Hindlimb muscle (tissue), 1 donor: ENCODE data around the gene MSS51. TPM values are rescaled to one million over a fixed set of nuclear protein-coding genes. Genes with fewer than 3 reads are reported as not detected.

Source experiments
- DNase-seq: peaks from one replicate; pipeline ENCODE4 v3.0.0-alpha.2; 2013
- polyA plus RNA-seq: library from polyadenylated mRNA; unstranded; fragments of 120-200 nt; gene quantifications from one replicate; pipeline ENCODE4 v1.2.1, GENCODE V29; 2013; ENCODE audit not compliant: insufficient read length

Gene MSS51
- 47.4 TPM for polyA plus RNA-seq

DNA sequence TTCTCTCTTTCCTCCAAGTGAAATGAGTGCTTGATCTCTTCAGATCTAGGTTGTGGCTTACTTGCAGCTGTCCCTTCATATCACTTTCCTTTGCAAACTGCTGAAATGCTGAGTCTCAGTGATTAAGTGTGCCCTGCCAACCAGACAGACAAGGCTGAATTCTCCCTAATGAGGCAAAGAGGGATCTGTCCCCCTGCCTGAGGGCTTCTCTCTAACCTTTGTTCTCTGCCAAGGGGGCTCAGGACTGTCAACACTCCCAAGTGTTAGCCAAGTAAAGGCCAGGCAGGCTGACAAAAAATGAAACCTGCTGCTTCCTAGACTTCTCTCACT is at the start of gene MSS51:
TSS of gene MSS51 (minus strand) at position 24 of the 330 bp plus-strand sequence. CDS start 5,277 bp downstream, outside the sequence.
- no peak for DNase-seq

DNA sequence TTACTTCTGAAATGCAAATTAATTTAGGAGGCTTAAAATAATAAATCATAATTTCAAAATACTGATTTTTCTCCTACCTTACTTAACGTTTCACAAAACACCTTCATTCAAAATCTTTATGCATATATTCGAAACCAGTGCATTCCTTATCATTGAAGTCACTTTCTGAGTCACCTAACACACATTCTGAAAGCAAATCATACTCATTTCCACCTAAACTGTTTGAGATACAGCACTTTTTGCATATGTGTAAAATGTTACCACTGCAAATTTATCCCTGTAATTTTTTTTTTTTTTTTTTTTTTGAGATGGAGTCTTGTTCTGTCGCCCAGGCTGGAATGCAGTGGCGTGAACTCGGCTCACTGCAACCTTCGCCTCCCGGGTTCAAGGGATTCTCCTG is 46.8 kb upstream of the MSS51 start:
- no peak for DNase-seq

DNA sequence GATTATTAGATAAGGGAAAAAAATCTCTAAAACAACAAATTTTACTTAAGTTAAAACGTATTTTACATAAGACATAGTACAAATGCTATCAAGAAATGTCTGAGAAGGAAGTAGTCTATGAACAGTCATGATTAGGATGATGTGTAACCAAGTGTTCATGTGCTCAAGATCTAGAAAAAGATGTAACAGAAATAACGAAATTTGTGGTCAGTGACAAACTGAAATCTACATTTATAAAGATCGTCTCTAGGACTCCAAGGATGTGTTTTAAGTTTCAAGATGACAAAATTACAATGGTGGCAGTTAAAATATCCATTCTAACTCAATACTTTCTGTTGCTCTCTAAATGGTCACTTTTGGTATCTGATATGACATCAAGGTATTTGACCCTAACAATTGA is 45.3 kb upstream of the MSS51 start:
- no peak for DNase-seq

DNA sequence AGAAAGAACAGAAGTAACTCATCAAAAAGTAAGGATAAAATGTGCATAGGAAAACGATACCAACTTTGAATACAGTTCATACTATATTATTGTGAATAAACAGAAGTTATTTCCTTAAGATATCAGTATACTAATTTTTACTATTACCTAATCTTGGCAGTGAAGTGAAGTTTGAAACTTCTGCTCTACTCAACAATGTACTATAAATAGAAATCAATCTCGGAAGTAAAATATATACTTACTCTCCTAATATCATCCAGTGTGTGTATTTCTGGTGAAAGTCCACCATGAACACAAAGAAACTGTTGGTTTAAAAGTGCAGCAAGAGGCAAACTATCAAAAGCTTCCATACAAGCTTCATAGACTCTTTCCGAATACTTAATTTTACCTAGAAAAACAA is 37.9 kb upstream of the MSS51 start:
- no peak for DNase-seq

DNA sequence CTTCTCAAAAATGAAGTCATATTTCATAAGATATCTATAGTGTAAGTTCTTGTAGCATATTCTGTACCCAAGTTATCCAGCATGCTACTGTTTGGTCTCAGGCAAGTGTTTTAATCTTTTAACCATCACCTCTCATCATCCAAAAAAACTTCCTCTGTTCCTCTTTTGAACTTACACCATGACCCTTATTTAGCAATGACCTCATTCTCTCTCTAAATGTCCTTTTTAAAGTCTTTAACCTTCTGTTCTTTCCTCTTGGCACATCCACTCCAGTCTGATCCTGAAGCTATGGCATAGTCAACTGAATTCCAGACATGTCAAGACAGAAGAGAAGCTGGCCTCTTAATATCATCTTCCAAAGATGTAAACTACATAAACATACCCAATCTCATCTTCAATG is 36.2 kb upstream of the MSS51 start:
- DNase-seq, result no peak

DNA sequence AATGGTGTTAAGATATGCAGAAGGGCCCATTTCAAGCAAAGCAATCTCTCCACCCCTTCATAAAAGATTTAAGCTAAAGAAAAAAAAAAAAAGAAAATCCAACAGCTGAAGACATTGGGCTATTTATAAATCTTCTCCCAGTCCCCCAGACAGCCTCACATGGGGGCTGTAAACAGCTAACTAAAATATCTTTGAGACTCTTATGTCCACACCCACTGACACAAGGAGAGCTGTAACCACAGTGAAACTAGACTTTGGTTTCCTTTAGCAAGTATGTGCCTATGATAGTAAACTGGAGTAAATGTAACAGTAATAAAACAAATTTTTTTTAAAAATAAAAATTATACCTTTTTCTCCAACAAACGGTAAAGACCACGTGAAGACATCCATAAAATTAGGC is 33.8 kb upstream of the MSS51 start:
- no peak for DNase-seq

DNA sequence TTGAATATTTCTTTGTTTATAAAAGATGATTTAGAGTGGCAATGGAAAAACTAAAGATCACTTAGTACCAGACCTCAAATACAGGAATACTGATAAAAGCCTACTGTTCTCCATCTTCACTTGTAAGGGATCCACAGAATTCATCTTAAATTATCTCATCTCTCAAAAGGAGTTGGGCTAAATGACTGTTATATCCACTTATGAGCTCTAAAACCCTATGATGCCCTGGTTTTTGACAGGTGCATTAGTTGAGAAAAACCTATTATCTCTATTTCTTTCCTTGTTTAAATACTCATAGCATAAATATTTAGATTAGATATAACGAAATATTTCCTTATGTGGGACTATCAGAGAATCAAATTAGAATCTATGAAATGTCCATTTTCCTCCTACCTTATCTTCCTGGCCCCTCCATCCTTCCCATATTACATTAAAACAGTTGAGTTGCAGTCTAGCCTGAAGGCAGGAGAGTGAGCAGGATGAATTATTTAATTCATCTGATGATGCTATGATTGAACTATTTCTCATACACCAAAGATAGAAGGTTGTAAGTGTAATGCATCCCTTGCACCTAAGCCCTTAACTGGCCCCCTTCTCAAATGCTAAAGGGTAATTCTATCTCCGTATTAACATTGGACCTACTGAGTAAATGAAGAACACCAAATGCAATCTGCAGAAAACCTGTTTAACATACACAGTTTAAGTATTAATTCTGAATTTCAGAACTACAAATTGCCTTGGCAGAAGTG is 32.8 kb upstream of the MSS51 start:
- DNase-seq, result no peak

DNA sequence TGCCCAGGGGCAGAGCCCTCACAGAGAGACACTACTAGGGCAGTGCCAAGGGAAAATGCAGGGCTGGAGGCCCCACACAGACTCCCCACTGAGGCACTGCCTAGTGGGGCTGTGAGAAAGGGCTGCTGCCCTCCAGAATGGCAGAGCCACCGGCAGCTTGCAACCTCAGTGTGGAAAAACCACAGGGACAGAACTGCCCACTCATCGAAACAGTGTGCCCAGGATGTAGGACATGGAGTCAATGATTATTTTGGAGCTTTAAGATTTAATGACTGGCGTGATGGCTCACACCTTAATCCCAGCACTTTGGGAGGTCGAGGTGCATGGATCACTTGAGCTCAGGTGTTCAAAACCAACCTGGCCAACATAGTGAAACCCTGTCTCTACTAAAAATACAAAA is 27.5 kb upstream of the MSS51 start:
- no peak for DNase-seq

DNA sequence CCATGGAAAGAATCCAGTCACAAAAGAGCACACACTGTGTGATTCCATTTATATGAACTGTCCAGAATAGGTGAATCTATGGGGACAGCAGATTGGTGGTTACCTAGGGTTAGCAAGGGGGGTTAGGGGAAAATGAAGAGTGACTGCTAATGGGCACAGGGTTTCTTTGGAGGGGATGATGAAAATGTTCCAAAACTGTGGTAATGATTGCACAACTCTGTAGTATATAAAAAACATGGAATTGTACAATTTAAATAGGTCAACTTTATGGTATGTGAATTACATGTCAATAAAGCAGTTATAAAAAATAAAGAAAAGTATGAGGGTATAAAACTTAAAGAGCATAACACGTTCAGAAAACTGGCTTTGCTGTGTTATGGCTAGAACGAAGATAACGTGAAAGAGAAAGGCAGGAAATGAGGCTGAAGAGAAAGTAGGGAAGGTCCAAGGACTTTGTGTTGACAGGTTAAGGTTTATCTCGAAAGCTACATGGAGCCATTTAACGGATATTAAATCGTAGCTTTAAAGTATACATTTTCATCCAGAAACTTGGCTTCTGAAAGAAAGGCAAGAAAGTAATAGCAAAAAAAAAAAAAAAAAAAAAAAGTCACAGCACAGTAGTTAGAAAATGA is 26.4 kb upstream of the MSS51 start:
- DNase-seq, result no peak

DNA sequence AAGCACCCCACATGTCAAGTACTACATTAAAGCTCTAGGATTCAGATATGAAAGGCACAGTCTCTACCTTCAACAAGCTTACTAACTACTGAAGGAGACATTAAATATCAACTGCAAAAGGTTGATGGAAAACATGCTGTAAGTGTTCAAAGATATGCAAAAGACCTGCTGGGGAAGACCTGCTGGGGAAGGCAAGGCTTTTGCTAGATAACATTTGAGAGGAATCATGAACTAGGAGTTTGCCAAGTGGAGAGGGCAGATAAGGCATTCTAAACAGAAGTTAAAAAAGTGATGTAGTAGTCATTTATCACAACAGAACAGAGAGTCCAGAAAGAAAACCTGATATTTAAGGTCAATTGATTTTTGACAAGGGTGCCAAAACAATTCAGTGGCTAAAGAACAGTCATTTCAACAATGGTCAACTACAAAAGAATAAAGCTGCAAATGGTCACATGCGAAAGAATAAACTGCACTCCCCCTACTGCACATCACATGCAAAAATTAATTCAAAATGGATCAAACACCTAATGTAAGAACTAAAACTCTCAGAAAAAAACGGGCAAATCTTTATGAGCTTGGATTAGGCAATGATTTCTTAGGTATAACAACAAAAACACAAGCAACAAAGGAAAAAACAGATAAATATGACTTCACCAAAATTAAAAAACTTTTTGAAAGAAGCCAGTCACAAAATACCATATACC is 23.0 kb upstream of the MSS51 start:
- no peak for DNase-seq

DNA sequence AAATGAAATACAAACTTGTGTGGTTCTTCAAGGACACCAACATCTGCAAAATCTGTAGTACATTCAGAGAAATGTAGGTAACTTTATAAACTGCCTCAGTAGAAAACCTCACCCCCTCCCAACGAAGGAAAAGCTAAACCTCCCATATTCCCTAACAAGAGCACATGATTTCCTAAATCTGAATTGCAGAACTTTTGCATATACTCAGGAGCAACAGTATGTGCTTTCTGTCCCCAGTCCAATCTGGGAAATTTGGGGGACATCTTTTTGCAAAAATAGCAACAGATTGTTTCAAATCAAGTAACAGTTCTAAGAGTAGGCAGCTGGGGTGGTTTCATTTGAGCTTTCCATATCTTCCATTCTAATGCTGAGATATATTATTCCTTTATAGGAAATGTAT is 15.8 kb upstream of the MSS51 start:
- DNase-seq, result no peak

DNA sequence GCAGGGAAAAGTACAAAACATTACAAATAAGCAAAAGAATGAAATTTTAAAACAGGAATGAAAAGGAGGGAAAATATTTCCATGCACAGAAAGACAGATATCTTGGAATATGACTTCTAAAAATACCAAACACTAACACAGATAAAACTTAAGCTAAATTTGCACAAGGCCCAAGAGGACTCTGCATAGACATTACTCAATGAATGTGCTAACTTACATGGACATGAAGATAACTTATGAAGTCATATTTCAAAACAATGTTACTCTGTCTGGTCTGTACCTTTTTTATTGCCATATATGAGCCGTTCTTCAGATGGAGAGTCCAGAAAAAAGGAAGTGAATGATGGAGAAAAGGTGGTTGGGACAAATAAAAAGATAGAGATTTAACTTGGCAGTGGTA is 15.0 kb upstream of the MSS51 start:
- no peak for DNase-seq

DNA sequence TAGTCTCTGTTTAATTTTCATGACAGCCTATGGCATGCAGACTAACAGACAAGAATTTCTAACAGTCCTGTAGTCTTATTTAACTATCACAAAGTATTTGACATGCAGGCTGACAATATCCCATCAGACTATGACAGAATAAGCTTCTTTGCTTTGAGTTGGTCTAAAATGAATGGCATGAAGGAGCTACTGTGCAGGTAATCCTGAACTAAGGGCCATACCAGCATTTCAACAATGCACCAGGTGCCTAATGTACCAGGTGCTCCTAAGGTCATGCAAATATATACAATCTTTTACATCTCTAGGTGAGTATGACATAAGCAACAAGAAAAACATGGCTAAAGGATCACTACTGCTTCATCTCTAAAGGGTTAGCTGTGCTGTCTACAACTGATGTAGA is 13.6 kb upstream of the MSS51 start:
- DNase-seq, result no peak

DNA sequence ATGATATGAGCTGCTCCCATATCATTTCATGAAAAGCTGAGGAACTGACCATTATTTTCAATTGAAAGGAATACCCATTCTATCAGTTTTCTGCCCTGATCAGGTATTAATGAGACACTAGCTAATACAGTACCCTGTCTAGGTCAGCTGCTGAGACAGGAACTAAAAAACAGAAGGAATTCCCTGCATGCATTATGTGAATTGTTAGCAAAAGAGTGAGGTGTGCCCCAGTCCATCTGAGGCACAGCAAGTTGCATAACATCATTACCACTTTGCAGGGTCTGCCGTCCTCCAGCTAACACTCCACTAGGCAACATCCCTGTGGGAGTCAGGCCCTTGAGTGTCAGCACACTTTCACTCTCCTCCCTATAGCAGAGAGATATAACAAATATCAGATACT is 11.1 kb upstream of the MSS51 start:
- no peak for DNase-seq

DNA sequence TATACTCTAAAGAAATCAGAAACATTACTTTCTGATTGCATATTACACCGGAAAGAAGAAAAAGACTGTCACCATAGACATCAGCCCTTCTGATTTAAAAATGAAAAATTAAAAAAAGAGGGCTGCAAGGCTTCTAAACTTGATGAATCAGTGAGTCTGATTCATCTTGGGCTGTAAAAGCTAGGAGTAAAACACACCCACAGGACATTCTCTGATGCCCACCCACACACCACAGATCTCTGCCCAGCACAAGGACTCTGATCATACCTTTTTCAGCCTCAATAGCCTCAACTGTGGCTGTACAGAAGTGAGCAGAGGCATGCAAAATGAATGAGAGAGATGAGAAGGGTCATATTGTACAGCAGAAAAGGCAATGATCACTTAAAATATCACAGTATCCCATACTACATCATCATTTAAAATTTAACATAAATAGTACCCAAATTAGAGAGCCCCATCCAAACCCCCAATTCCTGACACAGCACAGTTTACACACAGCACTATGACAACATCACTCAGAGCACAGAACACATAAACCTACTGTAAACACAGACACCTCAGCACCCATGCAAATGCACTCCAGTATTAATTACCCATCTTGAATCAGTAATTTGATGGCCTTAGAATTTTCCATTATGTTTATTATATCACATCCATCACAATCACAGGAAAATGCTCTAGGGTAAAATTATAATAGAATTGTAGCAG is 6.4 kb upstream of the MSS51 start:
- DNase-seq, result no peak

DNA sequence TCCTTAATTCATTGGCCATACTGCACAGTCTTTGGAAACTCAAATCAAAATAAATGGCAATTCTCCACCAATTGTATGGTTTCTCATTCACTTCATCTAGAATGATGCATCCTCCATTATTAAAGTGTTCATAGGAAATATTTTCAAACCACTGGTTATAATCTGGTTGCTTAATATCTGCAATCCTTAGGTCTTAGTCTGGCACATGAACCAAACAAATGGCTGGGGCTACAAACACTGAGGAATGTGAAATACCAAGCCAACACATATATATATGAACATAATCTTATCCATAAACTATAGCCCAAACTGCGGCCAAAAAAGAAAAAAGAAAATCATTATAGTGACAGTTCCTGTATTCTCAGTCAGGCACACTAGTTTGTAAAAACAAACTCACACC is 5.7 kb upstream of the MSS51 start:
- no peak for DNase-seq

DNA sequence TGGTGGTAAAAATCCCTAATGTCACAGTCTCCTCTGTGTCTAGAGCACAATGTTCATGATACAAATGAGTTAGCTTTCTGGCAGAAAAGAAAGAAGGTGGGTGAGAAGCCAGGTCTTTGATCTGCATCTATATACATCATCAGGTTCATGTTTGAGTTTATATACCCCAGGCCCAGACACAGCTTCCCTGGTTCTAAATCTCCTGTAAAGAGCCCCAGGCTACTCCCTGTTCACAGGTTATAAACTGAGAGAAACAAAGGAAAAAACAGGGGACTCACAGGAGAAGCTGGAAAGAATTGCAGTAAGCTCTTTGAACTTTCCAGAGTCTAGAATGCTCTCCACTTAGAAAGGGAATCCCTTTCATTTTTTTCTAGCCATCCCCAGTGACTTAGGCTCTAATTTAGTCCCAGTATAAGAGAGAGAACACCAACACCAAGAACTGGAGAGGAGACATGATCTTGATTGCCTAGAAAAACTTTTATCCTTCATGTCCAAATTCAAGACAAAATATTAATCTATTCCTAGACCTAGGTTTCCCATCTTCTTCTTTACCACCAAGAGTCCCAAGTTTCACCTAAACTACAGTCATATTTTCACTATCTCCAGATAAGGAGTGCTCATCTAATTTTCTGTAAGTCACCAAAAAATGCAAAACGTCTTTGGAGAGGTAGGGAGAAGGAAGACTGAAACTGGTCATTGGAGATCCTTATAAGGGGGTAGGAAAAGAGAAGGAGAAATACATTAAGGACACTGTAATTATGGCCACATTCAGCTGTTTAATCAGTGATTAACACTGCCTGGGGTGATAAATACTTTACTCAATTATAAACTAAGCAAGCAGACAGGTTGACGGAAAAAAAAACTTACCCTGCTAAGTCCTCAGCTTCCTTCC is 469 bp downstream of the MSS51 start:
- no peak for DNase-seq

DNA sequence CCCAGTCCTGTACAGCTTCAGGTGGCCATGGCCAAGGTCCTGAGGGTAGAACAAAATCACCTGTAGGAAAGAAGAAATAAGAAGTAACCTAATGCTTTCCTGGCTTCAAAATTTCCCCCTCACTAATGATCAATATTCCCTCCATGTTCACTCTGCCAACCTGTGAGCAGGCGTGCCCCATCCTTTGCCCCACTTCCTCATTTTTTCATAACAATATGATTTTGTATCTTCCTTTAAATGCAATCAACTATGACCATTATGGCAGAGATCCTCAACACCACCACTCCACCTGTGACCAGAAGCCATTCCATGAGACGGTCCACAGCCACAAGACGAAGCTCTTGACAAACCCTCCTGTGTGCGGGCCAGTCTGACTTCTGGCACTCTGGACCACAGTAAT is 7.0 kb downstream of the MSS51 start:
- no peak for DNase-seq

DNA sequence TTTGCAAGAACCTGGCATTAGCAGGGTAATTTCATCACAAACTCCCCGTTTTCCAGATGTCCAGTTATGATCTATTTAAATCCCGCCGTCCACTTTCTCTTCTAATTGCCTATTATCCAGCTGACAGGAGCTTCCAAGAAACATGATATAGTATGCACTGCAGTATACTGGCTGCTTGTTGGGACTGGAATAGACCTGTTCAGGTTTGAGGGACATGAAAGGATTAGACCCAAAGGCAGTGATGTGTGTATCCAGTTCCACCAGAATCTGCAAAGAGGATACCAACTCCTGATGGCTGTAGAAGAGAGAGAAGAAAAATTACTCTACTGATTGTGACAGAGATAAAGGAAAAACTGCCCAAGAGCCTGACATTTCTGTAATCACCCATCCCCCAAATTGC is 8.9 kb downstream of the MSS51 start:
- DNase-seq, result no peak

DNA sequence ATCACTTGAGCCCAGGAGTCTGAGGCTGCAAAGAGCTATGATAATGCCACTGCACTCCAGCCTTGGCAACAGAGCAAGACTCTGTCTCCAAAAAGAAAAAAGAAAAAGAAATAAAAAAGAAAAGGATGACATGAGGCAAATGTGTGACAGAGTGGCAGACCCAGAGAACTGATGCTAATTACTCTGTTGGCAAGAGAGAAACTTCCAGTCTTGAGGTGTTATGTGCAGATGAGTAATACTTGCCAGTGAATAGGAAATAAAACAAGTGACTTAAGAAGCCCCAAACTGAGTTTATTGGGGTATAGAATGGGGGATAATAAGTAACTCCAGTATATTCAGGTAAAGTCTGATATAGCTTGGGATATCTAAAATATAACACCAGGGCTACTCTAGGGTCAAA is 10.1 kb downstream of the MSS51 start:
- no peak for DNase-seq

DNA sequence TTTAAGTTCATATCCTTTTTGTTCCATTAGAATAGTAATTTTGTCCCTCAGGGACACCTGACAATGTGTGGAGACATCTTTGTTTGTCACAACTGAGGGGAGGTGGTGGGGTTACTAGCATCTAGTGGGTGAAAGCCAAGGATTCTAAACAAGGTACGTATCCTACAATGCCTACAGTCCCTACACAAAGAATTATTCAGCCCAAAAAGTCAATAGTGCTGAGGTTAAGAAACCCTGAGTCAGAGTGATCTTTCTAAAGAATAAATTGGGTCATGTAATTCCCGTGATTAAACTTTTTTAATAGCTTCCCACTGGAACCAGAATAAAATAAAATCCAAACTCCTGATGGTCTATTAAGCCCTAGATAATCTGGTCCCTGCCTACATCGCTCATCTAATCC is 16.8 kb downstream of the MSS51 start:
- DNase-seq, result no peak

DNA sequence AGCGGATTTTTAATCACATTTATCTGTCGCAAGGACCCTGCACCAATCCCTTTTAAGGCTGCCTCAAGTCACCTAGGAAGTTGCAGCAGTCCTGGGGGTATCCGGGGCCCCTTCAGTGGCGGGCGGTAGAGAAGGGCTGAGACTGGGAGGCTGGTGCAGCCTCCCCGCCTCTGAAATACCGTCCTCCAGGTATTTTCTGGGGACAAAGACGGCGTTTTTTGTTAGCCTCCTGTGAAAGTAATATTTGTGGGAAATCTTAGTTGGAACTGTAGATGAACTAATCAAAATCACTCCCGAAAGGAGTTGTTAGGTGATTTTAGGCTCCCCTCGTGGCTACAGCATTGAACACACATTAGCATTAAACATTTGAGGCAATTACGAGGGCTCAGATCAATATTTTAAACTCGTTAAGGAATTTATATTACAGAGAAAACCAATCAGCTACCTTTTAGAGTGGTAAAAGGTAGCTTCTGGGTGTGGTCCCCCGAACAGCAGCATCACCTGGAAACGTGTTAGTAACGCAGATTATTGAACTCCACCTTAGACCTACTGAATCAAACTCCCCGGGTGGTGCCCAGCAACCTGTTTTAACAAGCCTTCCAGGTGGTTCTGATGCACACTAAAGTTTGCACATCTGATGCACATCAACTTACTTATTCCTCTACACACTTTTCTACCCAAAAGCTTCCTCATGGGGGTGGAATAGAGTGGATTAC is 19.0 kb downstream of the MSS51 start:
- no peak for DNase-seq
